Prostate gland (tissue), 2 donors: ENCODE measurements around the gene AFTPH.

Experiments
- CTCF ChIP-seq, 4 experiments: fragments of 200-600 bp in 2 of 4; fragments of 450-650 bp in 2 of 4; sonication (generic) in 2 of 4; IDR thresholded peaks; 1 replicate in 3 of 4; 2 replicates in 1 of 4; pipeline ENCODE4 v1.5.1; 2016 to 2019; ENCODE audit warnings: antibody characterized with exemption in 4 of 4, mild to moderate bottlenecking in 2 of 4, moderate library complexity in 2 of 4
- POLR2A ChIP-seq: fragments of 450-650 bp; IDR thresholded peaks from one replicate; pipeline ENCODE4 v1.6.1; 2016; ENCODE audit warnings: antibody characterized with exemption, mild to moderate bottlenecking
- POLR2AphosphoS5 ChIP-seq: sonication (generic); formaldehyde crosslinking; IDR thresholded peaks from one replicate; pipeline ENCODE4 v1.6.1; 2017; ENCODE audit warnings: antibody characterized with exemption

GRCh38 chr2:64554117-64554516, 30.0 kb downstream of the AFTPH start:
- TF ChIP-seq CTCF (IDR thresholded peaks at IDR 0.05) (no peak), POLR2A (no peak), POLR2AphosphoS5 (no peak)
